Endothelial cell of umbilical vein (primary cell): ENCODE measurements around the gene DDX54.

Experiments used
- CTCF ChIP-seq, 2 donors: IDR thresholded peaks; 1 replicate in 1 of 2; 2 replicates in 1 of 2; pipeline ENCODE4 v1.5.1; 2011; ENCODE audit warnings: low read length in 2 of 2, mild to moderate bottlenecking in 2 of 2, moderate library complexity in 2 of 2, control low read depth in 1 of 2, inconsistent platforms in 1 of 2, low read depth in 1 of 2; ENCODE audit not compliant: insufficient read depth in 1 of 2; ENCODE audit errors: extremely low read depth in 1 of 2
- EZH2 ChIP-seq: IDR thresholded peaks from 2 replicates; pipeline ENCODE4 v1.6.1; 2012; ENCODE audit warnings: borderline replicate concordance, low read depth, mild to moderate bottlenecking, moderate library complexity, low read length, inconsistent platforms; ENCODE audit not compliant: severe bottlenecking
- JUN ChIP-seq: IDR thresholded peaks from 2 replicates; pipeline ENCODE4 v1.6.1; 2011; ENCODE audit warnings: borderline replicate concordance, low read depth; ENCODE audit not compliant: insufficient read length, insufficient read depth
- MAX ChIP-seq: IDR thresholded peaks from 2 replicates; pipeline ENCODE4 v1.6.1; 2011; ENCODE audit not compliant: insufficient read depth, insufficient read length
- MYC ChIP-seq: IDR thresholded peaks from one replicate; pipeline ENCODE4 v1.6.1; 2011; ENCODE audit warnings: mild to moderate bottlenecking, low read depth, low read length
- POLR2A ChIP-seq: IDR thresholded peaks from 2 replicates; pipeline ENCODE4 v1.6.1; 2012; ENCODE audit warnings: low read depth, mild to moderate bottlenecking, control low read depth, low read length
- POLR2AphosphoS5 ChIP-seq: IDR thresholded peaks from 2 replicates; pipeline ENCODE4 v1.6.1; 2012; ENCODE audit warnings: low read depth, mild to moderate bottlenecking, control low read depth, low read length, moderate library complexity; ENCODE audit not compliant: insufficient read depth

- no peak for TF ChIP-seq CTCF (IDR thresholded peaks at IDR 0.05; ENCODE audit: extremely low read depth in 1 of 2, insufficient read depth in 1 of 2, low read depth in 1 of 2, low read length in 2 of 2)
- no peak for TF ChIP-seq MYC
- no peak for TF ChIP-seq POLR2AphosphoS5
- no peak for TF ChIP-seq POLR2A
- no peak for TF ChIP-seq EZH2
- no peak for TF ChIP-seq MAX
- no peak for TF ChIP-seq JUN
These were observed 48.2 kb downstream of the DDX54 start for GRCh38 chr12:113136990-113137511.
